Colon (tissue), 2 donors: ENCODE data around the gene BCHE.

ENCODE experiments used
- FAIRE-seq: peaks from 2 replicates; lab custom pipeline; 2012; peaks lifted over from hg19 to GRCh38; lab: Jason Lieb, UNC
- donor health status: control.
- donor health status: control.

The BCHE gene

GRCh38 chr3:165837058-165837525, at the start of gene BCHE:
Gene BCHE, minus strand, starts transcription at chr3:165837423. Its CDS starts 6,390 bp downstream, at chr3:165831033.
- no peak for FAIRE-seq

GRCh38 chr3:165885558-165886270, 48.5 kb upstream of the BCHE start:
- FAIRE-seq = no peak

DNA sequence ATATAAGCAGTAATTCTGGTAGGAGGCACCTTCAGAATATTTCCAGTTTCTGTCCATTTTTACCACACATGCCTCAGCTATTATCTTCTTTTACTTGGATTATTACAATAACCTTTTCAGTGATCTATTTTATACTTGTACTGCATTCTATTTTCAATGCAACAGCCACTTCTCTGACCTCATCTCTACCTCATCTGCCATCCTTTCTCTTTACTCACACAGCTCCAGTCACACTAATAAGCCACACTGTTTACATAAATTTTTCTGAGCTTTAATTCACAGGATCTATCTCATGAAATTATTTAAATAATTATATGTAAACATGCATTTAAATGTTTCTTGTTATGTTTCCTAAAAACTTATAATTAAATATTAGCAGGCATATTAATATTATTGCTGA, 47.3 kb upstream of the BCHE start:
- no peak for FAIRE-seq

DNA sequence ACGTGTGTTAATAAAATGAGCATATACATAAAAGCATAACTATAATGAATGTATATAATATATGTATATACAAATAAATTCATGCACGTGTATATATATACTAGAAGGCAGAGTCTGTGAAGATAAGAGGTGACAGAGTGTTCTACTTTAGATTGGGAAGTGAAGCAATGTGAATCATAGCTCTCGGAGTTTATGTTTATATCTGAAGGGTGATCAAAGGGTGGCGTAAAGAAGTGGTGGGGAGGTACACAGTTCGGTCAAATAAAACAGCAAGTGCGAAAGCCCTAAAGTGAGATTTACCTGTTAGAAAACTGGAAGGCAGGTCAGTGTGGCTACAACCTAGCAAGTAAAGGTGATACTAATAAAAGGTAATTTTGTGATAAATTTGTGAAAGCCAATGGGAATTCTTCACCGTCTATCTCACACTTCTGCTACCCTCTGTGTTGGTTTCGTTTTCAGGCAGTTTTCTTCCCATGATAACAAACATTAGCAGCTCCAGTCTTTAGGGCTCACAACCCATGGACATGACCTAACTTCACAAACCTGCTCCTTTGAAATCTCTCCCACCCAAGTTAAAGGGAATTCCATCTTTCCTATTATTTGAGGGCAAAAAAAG, 46.7 kb upstream of the BCHE start:
- FAIRE-seq = no peak

GRCh38 chr3:165883117-165883516, 45.9 kb upstream of the BCHE start:
- no peak for FAIRE-seq

GRCh38 chr3:165875644-165876043, 38.4 kb upstream of the BCHE start:
- FAIRE-seq = no peak

DNA sequence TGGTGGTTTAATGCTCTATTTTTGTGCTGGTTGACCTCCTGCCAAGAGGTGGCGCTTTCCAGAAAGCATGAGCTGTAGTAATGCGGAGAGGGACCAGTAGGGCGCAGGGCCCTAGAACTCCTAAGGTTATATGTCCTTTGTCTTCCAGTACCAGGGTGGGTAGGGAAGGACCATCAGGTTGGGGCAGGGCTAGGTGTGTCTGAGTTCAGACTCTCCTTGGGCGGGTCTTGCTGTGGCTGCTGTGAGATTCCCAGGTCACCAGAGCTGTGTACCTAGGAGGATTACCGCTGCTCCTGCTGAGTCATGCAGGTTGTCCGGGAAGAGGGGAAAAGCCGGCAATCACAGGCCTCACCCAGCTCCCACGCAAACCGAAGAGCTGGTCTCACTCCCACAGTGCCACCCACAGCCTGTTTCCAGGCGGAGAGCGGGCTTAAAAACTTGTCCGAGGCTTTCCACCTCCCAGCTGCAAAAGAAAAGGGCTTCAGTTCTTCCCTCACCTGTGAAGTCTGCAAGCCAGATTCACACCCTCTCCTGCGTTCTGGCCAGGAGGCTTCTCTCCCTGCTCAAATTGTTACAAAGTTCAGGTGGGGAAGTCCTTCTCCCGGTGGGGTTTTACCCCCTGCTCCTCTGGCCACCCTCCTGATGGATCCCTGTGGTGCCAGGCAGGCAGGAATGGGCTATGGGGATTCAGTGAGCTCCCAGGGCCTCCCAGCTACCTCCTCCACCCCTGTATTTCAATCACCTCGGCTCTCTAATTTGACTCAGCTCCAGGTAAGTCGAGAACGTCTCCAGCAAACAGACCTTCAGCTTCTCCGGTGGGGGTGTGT, 37.7 kb upstream of the BCHE start:
- FAIRE-seq = no peak

GRCh38 chr3:165868088-165868487, 30.9 kb upstream of the BCHE start:
- no peak for FAIRE-seq

- FAIRE-seq = no peak
These were observed 21.8 kb upstream of the BCHE start for GRCh38 chr3:165859061-165859460.

DNA sequence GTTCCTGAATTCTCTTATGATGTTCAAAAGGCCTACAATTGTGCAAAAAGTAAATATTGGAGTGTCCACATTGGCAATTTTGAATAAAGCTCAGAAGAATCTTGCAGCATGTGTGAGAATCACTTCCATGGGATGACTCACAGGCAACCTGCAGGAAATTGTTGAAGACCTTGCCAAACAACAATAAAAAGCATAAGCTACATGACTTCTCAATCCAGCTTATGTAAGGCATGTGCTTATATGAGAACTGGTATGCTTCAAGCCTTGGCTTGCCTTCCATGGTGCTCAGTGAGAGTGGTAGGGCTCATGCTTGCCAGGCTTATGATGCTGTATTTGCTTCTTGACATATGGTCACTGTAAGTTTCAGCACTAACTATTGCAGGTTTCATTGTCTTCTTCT, 18.4 kb upstream of the BCHE start:
- FAIRE-seq = no peak

DNA sequence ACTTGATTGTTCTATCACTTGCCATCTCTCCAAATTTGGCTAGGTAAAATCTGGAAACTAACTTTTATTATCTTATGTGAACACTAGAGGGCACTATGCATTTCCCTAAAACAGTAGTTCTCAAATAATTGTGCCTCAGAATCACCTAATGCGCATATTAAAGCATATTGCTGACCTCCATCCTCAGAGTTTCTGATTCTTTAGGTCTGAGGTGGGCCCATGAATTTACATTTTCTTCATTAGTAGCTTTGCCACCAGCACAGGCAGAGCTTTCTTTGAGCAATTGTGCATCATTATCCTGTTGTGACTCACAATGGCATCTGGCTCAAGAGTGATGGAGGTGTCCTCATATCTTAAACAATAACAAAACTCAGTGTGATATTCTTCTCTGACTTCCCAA, 17.5 kb upstream of the BCHE start:
- FAIRE-seq = no peak

DNA sequence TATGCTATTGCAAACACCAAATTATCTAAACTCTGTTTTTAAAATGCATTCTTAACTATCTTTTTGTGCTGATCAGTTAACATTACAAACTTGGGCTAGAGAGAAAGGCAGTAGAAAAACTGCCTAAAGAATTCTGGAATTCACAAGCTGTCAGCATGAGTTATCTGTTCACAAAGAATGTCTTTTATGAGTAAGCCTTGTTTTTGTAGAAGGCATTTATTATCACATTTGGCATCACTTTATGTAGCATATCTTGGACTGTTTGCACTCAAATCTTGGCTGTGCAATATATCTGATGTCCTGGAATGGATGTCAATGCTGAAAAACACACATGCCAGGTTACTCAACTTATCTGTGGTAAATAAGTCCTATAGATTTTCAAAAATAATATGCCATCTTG, 15.5 kb upstream of the BCHE start:
- FAIRE-seq = no peak

- FAIRE-seq = no peak
These were observed 15.0 kb upstream of the BCHE start for GRCh38 chr3:165852191-165852590.

GRCh38 chr3:165846056-165846455, 8.8 kb upstream of the BCHE start:
- FAIRE-seq = no peak

DNA sequence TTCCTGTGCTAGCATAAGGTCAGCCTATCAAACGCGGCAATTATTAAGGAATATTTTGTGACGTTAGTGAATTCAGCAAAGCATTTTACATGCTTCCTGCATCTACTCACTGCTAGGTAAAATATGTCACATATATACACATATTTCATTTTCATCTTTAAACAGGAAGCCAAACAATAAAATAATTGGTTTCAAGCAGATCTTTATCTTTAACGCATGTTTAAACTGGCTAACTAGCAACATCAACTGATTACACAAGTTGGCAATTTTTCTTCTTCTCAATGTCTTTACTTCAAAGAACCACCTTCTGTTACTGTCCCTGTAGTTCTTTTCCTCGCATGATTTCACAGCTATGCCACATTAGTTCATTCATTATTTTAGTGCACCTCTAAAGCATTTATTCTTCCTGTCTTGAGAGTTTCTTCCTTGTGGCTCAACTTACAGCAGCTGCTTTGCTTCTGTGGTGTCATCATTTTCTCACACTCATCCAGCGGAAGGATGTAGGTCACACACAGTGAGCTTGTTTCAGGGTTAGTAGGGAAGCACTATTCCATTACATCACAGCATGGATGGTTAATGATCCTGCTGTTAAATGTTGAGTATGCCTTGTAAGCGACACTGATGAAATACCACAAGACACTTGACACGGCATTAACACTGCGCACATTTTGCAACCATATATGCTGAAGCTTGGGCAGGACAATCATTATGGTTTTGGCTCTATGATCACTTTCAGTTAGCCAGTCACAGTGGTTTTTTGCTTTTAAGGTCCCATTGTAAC, 2.3 kb upstream of the BCHE start:
- FAIRE-seq = no peak

- no peak for FAIRE-seq
These were observed 578 bp upstream of the BCHE start for GRCh38 chr3:165837801-165838200.

- FAIRE-seq = no peak
These were observed 1.8 kb downstream of the BCHE start for GRCh38 chr3:165835431-165835830.

GRCh38 chr3:165830746-165831145, 6.5 kb downstream of the BCHE start:
- FAIRE-seq = no peak

DNA sequence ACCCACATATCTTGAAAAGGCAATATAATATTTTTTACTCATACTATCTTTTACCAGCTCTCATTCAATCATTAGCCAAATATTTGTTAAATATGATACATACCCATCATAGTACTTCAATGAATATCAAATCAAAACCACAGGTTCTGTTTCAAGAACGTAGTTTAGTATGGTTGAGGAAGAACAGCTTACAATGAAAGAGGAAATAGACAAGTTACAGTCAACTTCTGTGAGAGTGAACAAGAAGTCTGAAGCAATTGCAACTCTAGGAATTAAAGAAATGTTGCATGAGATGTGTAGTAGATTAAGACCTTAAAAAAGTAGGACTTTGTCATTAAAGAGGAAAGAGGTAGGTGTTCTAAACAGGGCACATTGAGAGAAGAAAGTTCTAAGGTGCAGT, 9.3 kb downstream of the BCHE start:
- FAIRE-seq = no peak

- peak; percentile 41 for FAIRE-seq
These were observed 10.0 kb downstream of the BCHE start for GRCh38 chr3:165827233-165827632.

DNA sequence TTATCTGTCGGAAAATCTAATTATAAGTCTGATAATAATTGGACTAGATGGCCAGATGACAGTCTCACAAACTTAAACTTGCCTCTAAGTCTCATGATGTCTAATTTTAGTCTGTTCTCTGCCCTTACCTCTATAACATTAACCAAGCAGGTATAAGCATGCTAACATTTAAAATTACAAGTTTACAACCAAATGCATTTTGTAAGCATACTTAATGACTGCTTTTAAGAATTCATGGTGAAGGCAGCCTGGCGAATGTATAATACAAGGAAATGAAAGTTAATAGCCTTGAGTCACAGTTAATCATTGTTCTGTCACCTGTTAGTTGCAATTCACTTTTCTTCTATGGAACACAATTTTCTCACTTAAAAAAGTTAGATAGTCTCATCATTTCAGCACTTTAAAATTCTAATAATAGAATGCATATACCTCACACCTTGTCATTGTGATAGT, 16.5 kb downstream of the BCHE start:
- FAIRE-seq = no peak

GRCh38 chr3:165817160-165817709, 20.0 kb downstream of the BCHE start:
- no peak for FAIRE-seq
